SH-SY5Y (cell line): ENCODE data around the gene ATF7IP.

Experiments used
- GATA2 ChIP-seq: IDR thresholded peaks from 2 replicates; pipeline ENCODE4 v1.6.1; 2011; ENCODE audit warnings: mild to moderate bottlenecking, low read depth, low read length
- GATA3 ChIP-seq: IDR thresholded peaks from 2 replicates; pipeline ENCODE4 v1.6.1; 2011; ENCODE audit warnings: low read depth, mild to moderate bottlenecking, low read length, moderate library complexity

Gene ATF7IP

GRCh38 chr12:14367040-14367661, 1.7 kb downstream of the ATF7IP start:
- TF ChIP-seq GATA3, result no peak
- TF ChIP-seq GATA2, result no peak

- TF ChIP-seq GATA3 (no peak), GATA2 (no peak)
These were observed 3.8 kb downstream of the ATF7IP start for GRCh38 chr12:14369311-14369710.

GRCh38 chr12:14373217-14373616, 7.7 kb downstream of the ATF7IP start:
- TF ChIP-seq GATA3 (no peak), GATA2 (no peak)

GRCh38 chr12:14379508-14379907, 14.0 kb downstream of the ATF7IP start:
- no peak for TF ChIP-seq GATA2
- TF ChIP-seq GATA3, result no peak

GRCh38 chr12:14384783-14385638, 19.5 kb downstream of the ATF7IP start:
- TF ChIP-seq GATA2 (no peak), GATA3 (no peak)

GRCh38 chr12:14387219-14387871, 21.9 kb downstream of the ATF7IP start:
- TF ChIP-seq GATA2, result no peak
- TF ChIP-seq GATA3, result no peak

GRCh38 chr12:14390449-14390848, 25.0 kb downstream of the ATF7IP start:
- TF ChIP-seq GATA3 (no peak), GATA2 (no peak)

- no peak for TF ChIP-seq GATA3
- no peak for TF ChIP-seq GATA2
These were observed 25.5 kb downstream of the ATF7IP start for GRCh38 chr12:14390870-14391530.

GRCh38 chr12:14393751-14394150, 28.3 kb downstream of the ATF7IP start:
- TF ChIP-seq GATA3, result no peak
- TF ChIP-seq GATA2, result no peak

GRCh38 chr12:14394317-14395073, 29.0 kb downstream of the ATF7IP start:
- TF ChIP-seq GATA2, result no peak
- no peak for TF ChIP-seq GATA3

- no peak for TF ChIP-seq GATA2
- TF ChIP-seq GATA3, result no peak
These were observed 29.7 kb downstream of the ATF7IP start for GRCh38 chr12:14395074-14395778.

GRCh38 chr12:14396071-14396470, 30.6 kb downstream of the ATF7IP start:
- TF ChIP-seq GATA3 (no peak), GATA2 (no peak)

- TF ChIP-seq GATA2 (no peak), GATA3 (no peak)
These were observed 34.4 kb downstream of the ATF7IP start for GRCh38 chr12:14399871-14400270.
